Right atrium auricular region (tissue), 2 donors: Measurements from ENCODE around the gene NAV2. TPM values are rescaled to one million over a fixed set of nuclear protein-coding genes. Genes with fewer than 3 reads are reported as not detected.

ENCODE experiments used
- DNase-seq: peaks from one replicate; pipeline ENCODE4 v3.0.0-alpha.2; 2019; ENCODE audit warnings: low spot score
- H3K27ac ChIP-seq, 2 donors: fragments of 200-600 bp; sonication (generic); 1 replicate in 1 of 2; 2 replicates in 1 of 2; pipeline ENCODE4 v1.5.1; 2016 to 2019
- H3K27me3 ChIP-seq, 2 donors: fragments of 200-600 bp; sonication (generic); one replicate each; pipeline versions ENCODE4 v1.5.1 to v1.6.0; 2017 to 2019
- H3K36me3 ChIP-seq: fragments of 200-600 bp; sonication (generic); one replicate; pipeline ENCODE4 v1.5.1; 2016
- H3K4me1 ChIP-seq, 2 donors: fragments of 200-600 bp; sonication (generic); one replicate each; pipeline versions ENCODE4 v1.5.1 to v1.6.0; 2017 to 2019
- H3K4me3 ChIP-seq, 2 donors: fragments of 200-600 bp; sonication (generic); 1 replicate in 1 of 2; 2 replicates in 1 of 2; pipeline ENCODE4 v1.5.1; 2017 to 2019; ENCODE audit warnings: mild to moderate bottlenecking in 1 of 2, moderate library complexity in 1 of 2
- H3K9me3 ChIP-seq, 2 donors: fragments of 200-600 bp; sonication (generic); one replicate each; pipeline ENCODE4 v1.5.1; 2019
- total RNA-seq, 2 donors: library from RNA; depleted of rRNA; stranded (reverse); fragments of >200 nt; gene quantifications; one replicate each; pipeline ENCODE4 v1.1.0, GENCODE V29; 2016
- TF ChIP-seq, protein P1 (sequence below), 2 donors: fragments of 200-600 bp; sonication (generic); IDR thresholded peaks; one replicate each; pipeline ENCODE4 v1.5.1; 2019; ENCODE audit warnings: antibody characterized with exemption in 2 of 2

The NAV2 gene
- total RNA-seq, 2 donors from 2014 or later, result 11.4 to 19.2 TPM

DNA sequence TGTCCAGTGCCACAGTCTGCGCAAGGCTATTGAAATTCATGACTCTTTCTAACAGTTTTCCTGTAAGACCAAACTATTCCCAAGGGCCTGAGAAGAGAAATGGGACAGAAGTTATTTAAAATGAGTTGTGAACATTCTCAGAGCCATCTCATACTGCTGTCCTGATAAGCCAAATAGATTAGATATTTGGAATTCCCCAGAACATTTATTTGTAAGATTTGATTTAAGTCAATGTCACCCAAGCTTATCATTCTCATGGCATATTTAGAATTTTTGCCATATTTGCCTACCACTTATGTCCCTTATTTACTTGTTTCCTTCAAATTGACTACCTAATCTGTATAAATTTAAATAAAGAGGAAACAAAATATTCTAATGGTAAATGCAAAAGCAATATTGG, 82.4 kb downstream of the NAV2 start:
- H3K36me3 ChIP-seq, result no peaks in the 10 kb centered on the region
- no peak overlapping the region for H3K27ac ChIP-seq
- TF ChIP-seq, protein P1, sequence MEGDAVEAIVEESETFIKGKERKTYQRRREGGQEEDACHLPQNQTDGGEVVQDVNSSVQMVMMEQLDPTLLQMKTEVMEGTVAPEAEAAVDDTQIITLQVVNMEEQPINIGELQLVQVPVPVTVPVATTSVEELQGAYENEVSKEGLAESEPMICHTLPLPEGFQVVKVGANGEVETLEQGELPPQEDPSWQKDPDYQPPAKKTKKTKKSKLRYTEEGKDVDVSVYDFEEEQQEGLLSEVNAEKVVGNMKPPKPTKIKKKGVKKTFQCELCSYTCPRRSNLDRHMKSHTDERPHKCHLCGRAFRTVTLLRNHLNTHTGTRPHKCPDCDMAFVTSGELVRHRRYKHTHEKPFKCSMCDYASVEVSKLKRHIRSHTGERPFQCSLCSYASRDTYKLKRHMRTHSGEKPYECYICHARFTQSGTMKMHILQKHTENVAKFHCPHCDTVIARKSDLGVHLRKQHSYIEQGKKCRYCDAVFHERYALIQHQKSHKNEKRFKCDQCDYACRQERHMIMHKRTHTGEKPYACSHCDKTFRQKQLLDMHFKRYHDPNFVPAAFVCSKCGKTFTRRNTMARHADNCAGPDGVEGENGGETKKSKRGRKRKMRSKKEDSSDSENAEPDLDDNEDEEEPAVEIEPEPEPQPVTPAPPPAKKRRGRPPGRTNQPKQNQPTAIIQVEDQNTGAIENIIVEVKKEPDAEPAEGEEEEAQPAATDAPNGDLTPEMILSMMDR (IDR thresholded peaks at IDR 0.05), result no peak
- H3K9me3 ChIP-seq, result no peaks in the 10 kb centered on the region
- no peaks in the 10 kb centered on the region for H3K27me3 ChIP-seq
- no peak for DNase-seq
- H3K4me1 ChIP-seq, result peaks cover 0 to 52% of the 10 kb centered on the region in 2 donors
- no peak overlapping the region for H3K4me3 ChIP-seq

DNA sequence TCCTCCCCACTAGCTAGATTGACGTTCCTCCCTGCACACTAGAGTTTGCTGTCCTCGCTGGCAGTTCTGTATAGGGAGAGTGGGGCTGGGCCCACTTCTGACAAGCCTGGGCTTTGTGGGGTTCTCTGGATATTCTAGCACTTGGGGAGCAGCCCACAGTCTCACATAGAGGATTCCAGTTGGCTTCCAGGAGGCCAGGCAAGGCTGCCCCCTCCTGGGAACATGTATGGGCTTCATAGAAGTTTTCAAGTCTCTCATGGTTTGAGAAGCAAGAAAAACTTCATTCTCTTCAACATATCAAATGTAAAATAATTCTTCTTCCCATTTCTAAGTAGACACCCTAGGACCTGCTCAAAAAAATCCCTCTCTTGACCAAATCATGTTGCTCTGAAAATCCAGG, 87.5 kb downstream of the NAV2 start:
- Histone ChIP-seq H3K4me1 (peaks cover 0 to 32% of the 10 kb centered on the region in 2 donors), H3K9me3 (no peaks in the 10 kb centered on the region), H3K36me3 (no peaks in the 10 kb centered on the region), H3K27ac (no peak overlapping the region), H3K27me3 (no peaks in the 10 kb centered on the region), H3K4me3 (no peak overlapping the region)
- TF ChIP-seq, protein P1 (IDR thresholded peaks at IDR 0.05), result peak in 1 of 2 donors; percentile 45
- DNase-seq, result no peak

DNA sequence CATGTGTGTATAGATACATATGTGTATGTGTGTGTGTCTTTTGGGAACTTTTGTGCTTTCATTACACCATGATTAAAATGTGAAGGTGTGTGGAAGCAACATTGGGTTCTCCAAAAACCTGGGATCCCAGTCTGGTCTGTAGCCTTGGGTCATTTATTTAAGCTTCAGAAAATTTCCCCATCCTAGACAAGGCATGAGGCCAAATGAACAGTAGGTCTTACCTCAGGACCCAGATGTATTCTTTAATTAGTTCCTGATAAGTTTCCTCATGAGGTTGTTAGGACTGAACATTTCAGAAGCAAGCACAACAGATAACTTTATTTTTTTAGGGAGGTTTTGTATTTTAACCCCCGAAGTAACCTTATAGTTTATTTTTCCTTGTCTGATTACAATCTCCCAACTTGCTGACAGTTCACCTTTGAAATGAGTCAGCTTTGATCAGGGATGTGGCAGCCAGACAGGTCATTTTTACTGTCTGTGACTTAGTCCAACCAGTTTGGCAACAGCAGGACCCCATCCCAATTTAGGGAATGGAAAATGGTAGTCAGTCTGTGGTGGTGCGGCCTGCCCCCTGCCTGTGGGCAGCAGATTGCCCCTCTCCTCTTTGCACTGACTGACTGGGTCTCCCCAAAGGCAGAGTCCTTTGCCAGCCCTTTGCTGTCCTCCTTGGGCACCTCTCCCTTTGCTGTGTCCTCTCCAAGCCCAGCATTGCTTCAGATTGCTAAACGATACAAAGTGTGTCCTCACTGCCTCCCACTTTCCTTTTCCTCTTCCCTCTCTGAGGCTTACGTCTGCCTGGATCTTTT, 88.3 kb downstream of the NAV2 start:
- Histone ChIP-seq H3K36me3 (no peaks in the 10 kb centered on the region), H3K9me3 (no peaks in the 10 kb centered on the region), H3K4me1 (peaks cover 0 to 37% of the 10 kb centered on the region in 2 donors), H3K27ac (no peak overlapping the region), H3K27me3 (no peaks in the 10 kb centered on the region), H3K4me3 (no peak overlapping the region)
- TF ChIP-seq, protein P1 (IDR thresholded peaks at IDR 0.05), result no peak
- no peak for DNase-seq

DNA sequence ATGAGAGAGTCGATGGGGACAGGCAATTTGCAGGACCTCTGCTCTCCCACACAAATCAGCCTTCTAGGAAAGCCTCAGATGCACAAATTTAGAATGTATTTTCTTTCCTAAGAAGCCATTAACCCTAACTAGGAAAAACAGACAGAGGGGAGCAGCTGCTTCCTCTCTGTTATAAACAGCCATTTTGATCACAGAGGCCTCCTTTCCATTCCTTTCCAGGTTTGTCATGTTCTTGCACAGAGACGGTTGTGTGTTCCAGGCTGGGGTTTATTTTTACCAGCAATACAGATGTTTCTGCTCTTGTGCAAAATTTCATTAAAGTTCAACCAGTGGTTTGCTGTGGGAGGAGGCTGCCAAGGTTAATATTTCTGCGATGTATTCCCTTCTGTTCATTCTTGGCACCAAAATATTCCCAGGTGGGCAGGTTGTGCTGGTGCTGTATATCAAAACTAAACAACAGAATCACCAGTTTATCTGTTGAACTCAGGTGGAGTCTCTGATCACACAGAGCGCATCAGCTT, 90.2 kb downstream of the NAV2 start:
- H3K27me3 ChIP-seq, result no peaks in the 10 kb centered on the region
- no peaks in the 10 kb centered on the region for H3K9me3 ChIP-seq
- no peak for DNase-seq
- peaks cover 0 to 47% of the 10 kb centered on the region in 2 donors for H3K4me1 ChIP-seq
- no peak overlapping the region for H3K4me3 ChIP-seq
- TF ChIP-seq, protein P1 (IDR thresholded peaks at IDR 0.05), result no peak
- H3K36me3 ChIP-seq, result no peaks in the 10 kb centered on the region
- no peak overlapping the region for H3K27ac ChIP-seq

DNA sequence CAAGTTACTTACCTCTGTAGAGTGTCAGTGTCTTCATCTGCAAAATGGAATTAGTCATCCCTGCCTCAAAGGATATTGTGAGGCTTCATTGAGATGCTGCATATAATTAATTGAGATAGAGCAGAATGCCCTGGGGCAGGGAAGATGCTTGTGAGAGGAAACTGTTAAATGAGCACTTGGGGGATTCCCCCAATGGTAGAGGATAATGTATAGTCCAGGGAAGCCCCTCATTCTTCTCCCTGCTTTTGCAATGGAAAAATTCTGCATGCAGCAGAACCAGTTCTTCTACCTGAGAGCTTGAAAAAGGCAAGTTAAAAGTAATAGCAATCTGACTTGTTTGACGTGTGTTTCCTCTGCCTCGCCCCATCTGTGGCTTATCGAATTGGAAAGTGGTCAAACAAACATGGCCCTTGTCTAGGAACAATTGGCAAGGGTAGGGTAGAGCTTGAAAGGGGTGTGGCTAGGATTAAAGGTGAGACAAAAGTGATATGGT, 90.9 kb downstream of the NAV2 start:
- TF ChIP-seq, protein P1 (IDR thresholded peaks at IDR 0.05), result no peak

More for the DNA sequence above, 90.9 kb downstream of the NAV2 start:
- H3K27ac ChIP-seq, result no peak overlapping the region
- H3K4me1 ChIP-seq, result peaks cover 0 to 47% of the 10 kb centered on the region in 2 donors
- H3K27me3 ChIP-seq, result no peaks in the 10 kb centered on the region
- DNase-seq, result no peak
- no peaks in the 10 kb centered on the region for H3K36me3 ChIP-seq
- no peaks in the 10 kb centered on the region for H3K9me3 ChIP-seq
- H3K4me3 ChIP-seq, result no peak overlapping the region
